Gastroesophageal sphincter (tissue), 3 donors: ENCODE data around the gene C2orf74.

ENCODE experiments used
- EP300 ChIP-seq: sonication (generic); formaldehyde crosslinking; IDR thresholded peaks from one replicate; pipeline ENCODE4 v1.6.1; 2017; ENCODE audit warnings: antibody characterized with exemption, mild to moderate bottlenecking
- POLR2A ChIP-seq, 2 donors: fragments of 450-650 bp; IDR thresholded peaks; one replicate each; pipeline ENCODE4 v1.6.1; 2017; ENCODE audit warnings: antibody characterized with exemption in 2 of 2, mild to moderate bottlenecking in 2 of 2, moderate library complexity in 1 of 2
- POLR2AphosphoS5 ChIP-seq: sonication (generic); formaldehyde crosslinking; IDR thresholded peaks from one replicate; pipeline ENCODE4 v1.6.1; 2017; ENCODE audit warnings: antibody characterized with exemption
- TF ChIP-seq, protein P1 (sequence below), 4 experiments: fragments of 200-600 bp in 2 of 4; fragments of 450-650 bp in 2 of 4; sonication (generic) in 1 of 4; IDR thresholded peaks; one replicate each; pipeline ENCODE4 v1.5.1; 2017 to 2019; ENCODE audit warnings: antibody characterized with exemption in 4 of 4, mild to moderate bottlenecking in 2 of 4, moderate library complexity in 2 of 4

DNA sequence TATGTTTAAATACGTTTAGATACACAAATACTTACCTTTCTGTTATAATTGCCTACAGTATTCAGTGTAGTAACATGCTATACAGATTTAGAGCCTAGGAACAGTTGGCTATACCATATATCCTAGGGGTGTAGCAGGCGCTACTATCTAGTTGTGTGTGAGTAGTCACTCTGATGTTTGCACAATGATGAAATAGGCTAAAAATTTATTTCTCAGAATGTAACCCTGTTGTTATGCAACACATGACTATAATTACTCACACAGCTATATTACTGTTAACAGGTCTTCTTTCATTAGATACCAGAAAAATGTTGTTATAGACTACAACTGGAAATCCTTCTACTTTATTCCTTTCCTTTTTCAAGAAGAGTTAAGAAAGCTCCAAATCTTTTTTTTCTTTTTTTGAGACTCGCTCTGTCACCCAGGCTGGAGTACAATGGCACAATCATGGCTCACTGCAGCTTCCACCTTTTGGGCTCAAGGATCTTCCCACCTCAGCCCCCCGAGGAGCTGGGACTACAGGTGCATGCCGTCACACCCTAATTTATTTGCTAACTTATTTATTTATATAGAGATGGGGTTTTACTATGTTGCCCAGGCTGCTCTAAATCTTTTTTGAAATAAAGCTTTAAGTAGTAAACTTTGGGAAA lies 48.5 kb downstream of the C2orf74 start:
- TF ChIP-seq, protein P1, sequence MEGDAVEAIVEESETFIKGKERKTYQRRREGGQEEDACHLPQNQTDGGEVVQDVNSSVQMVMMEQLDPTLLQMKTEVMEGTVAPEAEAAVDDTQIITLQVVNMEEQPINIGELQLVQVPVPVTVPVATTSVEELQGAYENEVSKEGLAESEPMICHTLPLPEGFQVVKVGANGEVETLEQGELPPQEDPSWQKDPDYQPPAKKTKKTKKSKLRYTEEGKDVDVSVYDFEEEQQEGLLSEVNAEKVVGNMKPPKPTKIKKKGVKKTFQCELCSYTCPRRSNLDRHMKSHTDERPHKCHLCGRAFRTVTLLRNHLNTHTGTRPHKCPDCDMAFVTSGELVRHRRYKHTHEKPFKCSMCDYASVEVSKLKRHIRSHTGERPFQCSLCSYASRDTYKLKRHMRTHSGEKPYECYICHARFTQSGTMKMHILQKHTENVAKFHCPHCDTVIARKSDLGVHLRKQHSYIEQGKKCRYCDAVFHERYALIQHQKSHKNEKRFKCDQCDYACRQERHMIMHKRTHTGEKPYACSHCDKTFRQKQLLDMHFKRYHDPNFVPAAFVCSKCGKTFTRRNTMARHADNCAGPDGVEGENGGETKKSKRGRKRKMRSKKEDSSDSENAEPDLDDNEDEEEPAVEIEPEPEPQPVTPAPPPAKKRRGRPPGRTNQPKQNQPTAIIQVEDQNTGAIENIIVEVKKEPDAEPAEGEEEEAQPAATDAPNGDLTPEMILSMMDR (IDR thresholded peaks at IDR 0.05) = no peak
- TF ChIP-seq POLR2A (IDR thresholded peaks at IDR 0.05) (no peak), POLR2AphosphoS5 (peak; percentile 42), EP300 (no peak)
